Femur (tissue), 1 donor: ENCODE measurements around the gene MGP.

Experiments
- DNase-seq: peaks from one replicate; pipeline ENCODE4 v3.0.0-alpha.2; 2017

Gene MGP

DNA sequence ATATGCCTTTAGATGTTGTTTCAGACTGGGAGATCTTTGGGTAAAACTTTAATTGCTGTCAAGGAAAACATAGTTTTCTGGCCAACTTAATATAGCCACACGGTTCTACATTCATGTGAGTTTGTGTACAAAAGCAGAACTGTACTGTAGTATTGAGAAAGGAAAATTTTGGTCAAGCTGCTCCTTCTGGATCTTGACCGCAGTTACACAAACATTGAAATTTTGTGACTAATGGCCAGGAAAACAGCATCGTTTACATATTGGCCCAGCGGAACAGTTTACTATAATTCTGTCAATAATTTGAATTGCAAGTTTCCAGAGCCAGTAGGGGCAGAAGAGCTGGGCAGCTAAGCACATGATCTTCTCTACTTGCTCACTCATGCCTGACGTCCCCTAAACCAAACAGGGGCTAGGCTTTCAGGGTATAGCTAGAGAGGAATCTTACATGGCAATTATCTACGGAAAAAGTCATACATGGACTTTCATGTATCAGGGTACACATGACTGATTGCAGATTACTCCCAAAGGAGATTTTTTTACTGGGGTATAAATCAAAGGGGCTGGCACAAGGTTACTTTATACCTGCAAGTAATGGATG lies 31.0 kb downstream of the MGP start:
- peak; percentile 36 for DNase-seq

DNA sequence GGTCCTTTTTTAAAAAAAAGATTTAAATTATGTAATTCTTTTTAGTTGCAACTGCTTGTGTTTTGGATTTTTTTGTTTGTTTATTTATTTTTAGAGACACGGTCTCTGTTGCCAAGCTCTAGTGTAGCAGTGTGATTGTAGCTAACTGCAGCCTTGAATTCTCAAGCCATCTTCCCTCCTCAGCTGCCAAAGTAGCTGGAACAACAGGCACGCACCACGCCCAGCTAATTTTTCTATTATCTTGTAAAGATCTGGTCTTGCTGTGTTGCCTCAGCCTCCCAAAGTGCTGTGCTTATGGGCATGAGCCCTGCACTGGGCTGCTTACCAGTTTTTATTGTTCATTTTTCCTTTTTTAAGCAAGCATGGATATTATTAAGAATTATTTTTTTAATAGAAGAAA lies 31.7 kb downstream of the MGP start:
- peak; percentile 59 for DNase-seq

DNA sequence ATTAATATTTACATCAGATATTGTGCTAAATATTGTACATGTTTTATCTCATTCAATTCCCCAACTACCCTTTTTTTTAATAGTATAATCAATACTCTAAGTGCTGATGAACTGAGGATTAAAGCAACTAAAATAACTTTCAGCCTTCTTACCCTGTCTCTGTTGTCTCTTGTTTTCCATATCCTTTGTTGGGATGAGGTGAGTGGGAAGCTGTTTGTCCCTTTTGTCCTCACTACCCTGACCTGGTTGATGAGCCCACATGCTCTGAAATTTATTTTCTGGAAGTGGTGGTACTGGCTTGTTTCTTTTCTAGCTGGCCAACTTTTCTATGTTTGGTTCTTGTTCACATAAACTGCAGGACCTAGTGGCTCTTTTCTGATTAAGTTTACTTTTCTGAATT lies 32.8 kb downstream of the MGP start:
- DNase-seq, result no peak

DNA sequence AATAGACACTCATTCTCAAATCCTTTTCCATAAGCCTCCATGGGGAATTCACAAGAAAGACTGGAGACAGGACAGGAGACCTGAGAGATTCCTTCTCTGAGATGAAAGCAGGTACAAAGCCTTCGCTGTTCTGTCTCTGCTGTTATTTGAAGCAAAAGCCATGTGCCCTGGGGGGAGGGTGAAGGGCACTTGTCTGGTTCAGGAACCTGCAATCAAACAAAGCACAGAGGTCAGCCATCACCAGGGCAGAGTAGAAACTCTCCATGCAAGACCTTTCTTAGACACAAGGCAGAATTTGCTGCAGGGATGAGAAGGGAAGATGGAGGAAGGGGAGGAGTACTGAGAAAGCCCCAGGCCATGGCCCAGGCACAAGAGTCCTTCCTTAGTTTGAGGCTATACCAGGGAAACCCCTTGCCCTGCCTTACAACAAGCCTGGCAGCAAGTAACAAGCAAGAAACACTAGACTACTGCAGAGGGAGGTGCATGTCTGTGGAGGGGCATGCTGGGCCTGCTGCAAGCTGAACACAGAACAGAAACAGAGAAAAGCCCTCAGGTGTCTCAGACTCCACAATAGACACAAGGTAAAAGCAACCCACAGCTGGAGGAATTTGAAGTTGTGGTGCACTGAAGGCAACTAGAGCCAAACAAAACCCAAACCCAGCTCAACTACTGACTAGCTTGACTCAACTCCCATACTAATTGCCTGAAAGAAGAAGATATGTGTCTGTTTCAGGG lies 34.6 kb downstream of the MGP start:
- no peak for DNase-seq

DNA sequence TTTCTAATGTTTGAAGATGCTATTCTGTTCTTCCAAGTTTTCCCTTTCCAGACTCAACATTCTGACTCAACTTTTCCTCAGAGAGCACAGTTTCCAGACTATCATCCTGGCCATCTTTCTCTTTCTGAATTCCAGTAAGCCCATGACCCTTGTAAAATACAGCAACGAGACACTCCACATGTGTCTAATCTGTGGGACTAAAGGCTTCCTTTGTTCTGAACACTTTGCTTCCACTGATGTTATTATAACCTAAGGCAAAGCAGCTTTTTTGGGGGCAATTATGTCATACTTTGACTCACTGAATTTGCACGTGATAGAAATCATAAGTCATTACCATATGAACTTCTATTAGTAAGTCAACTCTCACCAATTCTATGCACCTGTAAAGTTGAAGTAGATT lies 36.0 kb downstream of the MGP start:
- DNase-seq, result peak; percentile 38

DNA sequence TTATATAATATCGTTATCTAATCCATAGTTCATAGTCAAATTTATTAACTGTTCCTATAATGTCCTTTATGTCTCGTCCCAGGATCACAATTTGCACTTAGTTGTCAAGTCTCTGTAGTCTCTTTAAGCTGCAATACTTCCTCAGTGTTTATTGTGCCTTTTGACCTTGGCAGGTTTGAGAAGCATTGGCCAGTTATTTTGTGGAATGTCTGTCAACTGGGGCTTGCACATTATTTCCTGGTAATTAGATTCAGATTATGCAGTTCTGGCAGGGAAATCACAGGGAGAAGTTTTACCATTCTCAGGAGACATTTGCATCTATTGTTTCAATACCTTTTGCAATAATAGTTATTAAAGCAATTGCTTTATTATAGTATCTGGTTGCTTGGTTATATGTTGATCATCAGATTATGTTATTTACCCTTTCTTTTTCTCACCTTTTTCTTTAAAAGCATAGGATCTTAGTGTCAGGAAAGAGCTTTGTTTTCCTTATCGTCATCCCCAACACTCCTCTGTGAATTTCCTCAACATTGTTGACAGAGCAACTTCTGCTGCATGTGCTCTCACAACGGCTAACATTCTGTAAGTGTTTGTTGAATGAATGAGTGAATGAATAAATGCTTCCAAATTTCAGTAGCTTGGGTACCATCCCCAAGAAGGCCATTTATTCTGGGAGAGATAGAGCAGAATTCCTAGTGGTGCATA lies 38.6 kb downstream of the MGP start:
- no peak for DNase-seq

DNA sequence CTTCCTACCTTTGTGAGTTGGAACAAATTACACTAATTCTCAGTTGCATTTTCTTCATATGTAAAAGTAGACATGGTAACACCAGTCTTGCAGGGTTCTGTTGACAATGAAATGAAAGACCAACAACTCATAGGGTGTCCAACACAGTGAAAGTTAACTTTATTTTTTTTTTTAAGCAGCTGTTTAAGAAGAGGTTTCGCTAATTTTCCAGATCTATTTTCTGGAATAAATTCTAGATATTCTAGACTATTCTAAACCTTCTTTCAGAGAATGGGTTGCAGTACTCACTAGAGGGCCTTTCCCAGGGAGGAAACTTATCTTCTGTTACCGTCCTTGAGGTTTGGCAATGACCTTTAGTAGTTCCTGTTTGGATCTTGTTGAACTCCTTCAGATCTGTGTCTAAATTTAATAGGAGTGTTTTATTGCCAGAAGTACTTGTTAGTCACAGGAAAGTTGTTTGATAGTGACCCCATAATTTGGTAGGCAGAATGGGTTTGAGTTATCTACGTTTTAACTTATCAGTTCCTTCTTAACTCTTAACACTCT lies 39.5 kb downstream of the MGP start:
- DNase-seq, result no peak

DNA sequence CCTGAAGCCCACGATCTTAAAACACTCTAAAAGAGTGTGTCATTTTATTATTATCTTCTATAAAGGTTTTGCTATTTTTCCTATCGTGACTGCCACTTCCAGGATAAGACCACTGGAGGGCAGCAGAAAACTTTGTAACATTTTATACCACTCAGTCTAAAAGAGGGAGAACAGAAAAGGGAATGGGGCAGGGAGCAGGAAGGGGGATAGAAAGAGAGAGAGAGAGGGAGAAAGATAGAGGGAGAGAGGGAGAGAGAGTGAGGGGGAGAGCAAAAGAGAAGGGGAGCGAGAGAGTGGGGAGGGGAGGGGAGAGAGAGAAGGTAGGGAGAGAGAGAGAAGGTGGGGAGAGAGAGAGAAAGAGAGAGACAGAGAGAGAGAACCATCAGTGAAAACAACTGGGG lies 40.3 kb downstream of the MGP start:
- DNase-seq, result peak; percentile 49

DNA sequence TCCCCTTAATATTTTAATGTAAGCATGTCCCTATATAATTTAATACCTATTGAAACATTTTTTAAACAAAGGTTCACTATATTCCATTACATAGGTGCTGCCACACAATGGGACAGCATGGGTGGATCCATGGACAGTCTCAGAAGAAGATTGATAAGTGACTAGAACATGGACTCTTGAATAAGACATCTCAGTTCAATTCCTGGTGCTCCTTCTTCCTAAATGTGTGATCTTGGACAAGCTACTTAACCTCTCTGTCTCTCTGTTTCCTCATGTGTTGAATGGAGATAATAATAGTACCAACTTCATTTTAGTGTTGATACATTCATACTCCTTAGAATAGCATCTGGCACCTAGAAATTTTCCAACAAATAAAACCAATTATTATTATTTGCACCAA lies 41.3 kb downstream of the MGP start:
- DNase-seq, result no peak

DNA sequence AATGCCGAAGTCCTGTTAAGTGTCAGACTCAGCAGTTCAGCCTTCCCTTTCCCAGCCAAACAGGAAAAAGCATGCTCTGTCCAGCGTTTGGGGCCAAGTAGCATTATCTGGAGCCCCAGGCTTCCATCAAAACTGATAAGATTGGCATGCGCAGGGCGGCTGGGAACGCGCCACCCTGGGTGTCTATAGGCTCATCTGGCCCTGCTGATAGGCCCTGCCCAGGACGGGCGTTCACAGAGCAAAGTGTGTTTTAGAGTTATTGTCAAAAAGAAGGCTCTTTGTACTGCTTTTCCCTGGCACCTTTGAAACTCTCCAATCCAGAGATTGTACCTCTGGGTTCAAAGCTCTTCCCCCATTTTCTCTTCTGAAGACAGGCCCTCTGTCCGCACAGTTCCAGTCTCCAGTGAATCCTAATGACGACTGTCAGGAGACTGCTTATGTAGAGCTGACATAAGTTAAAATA lies 42.2 kb downstream of the MGP start, which contains the start of gene ART4:
TSS of gene ART4 (minus strand) at position 102 of the 463 bp plus-strand sequence. CDS start 413 bp downstream, outside the sequence.
- no peak for DNase-seq

DNA sequence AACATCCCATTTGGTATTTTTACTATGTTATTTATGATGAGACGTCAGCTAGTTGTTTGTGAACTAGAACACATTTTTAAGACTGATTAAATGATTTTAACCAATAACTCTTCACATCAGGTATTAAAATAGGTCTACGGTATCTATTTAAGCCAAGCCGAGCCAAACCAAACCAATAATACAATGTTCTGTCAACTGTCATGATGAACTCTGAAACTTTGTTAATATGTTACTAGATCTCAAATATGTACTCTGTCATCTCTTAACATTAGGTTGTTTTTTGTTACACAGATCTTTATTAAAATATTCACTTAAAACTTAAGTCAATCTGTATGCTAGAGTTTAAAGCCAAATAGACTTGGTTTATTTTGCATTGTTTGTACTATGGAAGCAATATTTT lies 43.3 kb downstream of the MGP start:
- DNase-seq, result no peak

DNA sequence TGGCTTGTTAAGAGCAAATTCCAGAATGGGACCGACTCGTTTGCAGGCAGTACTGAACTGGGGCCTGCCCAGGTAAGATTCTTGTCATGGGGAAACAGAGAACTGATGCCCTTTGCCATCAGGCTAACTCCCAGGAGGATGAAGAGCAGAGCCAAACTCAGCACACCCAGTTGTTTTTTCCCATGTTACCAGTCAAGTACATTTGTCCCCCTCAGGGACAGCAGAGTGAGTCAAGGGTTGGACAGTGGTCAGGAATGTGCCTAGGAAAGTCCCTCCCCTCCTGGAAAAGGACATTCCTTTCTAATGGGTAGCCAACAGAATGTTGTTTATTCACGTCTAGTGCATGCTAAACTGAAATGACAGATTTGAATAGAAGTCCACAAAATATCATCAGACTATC lies 43.9 kb downstream of the MGP start:
- DNase-seq, result no peak

DNA sequence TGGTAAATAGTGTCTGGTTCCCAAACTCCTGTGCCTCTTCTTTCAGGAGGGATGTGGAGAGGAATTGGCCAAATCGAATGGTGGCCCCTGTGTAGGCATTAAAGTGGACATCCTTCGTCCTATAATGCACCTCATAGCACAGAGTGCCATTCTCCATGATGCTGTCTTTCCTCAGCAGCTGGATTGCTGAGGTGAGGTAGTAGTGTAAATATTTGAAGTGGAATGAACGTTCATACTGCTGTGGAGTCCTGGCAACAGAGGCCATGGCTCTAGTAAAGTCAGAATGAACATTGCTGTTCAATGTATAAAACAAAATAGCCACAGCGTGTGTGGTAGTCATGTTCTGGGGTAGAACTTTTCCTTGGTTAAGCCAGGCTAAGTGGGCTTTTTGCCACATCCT lies 45.0 kb downstream of the MGP start:
- DNase-seq, result no peak

DNA sequence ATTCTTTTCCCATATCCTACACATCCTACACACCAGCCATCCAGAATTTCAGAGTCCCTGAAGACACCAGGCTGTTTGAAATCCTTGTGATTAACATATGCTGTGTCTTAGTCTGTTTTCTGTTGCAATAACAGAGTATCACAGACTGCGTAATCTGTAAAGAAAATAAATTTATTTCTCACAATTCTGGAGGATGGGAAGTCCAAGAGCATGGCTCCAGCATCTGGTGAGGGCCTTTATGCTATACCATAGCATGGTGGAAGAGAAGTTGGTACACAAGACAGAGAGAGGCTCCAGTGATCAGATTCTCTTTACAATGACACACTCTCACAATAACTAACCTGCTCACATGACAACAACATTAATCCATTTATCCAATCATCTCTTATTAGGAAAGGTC lies 46.4 kb downstream of the MGP start:
- DNase-seq, result no peak

DNA sequence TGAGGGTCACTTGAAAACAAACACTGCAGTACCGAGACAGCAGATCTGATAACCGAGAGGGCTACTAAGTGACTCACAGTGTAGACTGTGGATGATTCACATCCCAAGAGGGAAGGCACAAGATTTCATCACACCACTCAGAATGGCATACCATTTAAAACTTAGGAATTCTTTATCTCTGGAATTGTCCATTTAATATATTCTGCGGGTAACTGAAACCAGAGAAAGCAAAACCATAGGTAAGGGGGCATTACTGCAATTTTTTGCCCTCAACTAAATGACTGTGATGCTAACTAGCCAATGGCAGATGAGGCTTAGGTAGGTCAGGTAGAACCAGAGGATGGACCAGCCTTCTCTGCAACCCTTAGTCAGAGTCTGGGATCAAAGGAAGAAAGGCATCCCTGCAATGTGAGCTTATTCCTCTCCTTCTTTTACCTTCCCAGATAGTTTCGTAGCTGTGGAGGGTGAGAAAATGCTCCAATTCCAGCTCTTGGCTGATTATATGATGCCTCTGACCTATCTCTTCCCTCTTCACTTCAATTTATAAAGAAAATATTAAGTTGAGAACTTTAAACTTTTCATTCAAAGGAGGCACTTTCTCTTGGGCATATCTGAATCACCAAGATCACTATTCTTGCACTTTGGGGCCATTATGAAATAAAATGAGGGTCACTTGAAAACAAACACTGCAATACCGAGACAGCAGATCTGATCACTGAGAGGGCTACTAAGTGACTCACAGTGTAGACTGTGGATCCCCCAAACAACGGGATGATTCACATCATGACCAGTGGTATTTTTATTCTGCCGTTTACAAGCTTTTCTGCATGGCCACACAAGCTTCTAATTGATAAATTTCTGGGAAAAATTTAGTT lies 49.1 kb downstream of the MGP start:
- no peak for DNase-seq

DNA sequence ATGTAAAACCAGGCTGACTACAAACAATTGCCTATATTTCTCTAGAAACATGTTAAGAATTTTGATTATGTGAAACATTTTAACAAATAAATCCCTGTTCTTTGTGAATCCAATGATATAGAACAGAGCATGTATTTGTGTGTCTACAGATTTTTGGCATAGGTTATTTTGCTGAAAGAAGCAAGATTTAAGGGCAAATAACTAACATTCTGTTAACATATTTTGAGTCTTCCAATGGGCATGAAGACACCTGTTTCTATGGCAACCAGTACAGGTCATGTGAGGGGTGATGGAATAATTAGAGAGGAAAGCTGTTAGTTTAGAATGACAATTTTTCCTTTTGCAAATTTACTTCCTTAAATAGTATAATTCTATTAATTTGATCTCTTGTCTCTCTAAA lies 51.1 kb downstream of the MGP start:
- DNase-seq, result no peak

DNA sequence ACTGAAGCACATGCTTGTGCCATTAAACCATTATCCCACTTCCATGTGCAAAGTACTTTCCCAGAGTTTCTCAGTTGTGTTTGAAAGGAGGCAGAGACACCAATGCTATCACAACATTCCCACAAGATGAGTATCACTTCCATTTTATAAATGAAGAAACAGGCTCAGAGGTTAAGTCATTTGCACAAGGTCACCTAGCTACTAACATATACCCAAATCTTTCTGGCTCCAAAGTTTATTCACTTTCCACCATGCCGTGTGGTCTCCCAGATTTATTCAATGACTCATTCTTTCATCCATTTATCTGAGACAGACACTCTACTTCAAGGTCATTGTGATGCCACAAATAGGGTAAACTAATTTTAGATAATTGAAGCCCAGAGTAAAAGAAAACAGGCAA lies 51.7 kb downstream of the MGP start:
- DNase-seq, result no peak

DNA sequence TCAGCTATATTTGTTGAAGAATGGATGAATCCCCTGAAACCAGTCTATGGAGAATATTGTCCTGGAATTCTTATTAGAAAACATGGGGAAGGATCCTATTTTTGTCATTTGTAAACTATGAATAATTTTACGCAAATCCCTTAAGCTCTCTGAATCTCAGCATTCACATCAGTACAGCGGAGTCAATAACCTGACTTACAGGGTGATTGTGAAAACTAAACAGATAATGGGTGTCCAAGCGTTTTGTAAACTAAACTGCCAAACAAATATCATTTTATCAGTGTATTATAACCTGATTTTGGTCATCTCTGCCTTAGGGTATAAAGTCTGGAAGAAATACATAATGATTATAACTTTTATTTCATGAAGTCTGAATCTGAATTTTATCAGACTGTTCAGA lies 52.3 kb downstream of the MGP start:
- no peak for DNase-seq
